Vagina (tissue), 2 donors: ENCODE measurements around the gene SELP.

Source experiments
- CTCF ChIP-seq, 3 experiments: fragments of 450-650 bp in 2 of 3; fragments of 200-600 bp in 1 of 3; sonication (generic) in 1 of 3; IDR thresholded peaks; one replicate each; pipeline ENCODE4 v1.5.1; 2017 to 2019; ENCODE audit warnings: antibody characterized with exemption in 3 of 3, mild to moderate bottlenecking in 2 of 3, moderate library complexity in 2 of 3
- POLR2A ChIP-seq, 2 donors: fragments of 450-650 bp; IDR thresholded peaks; one replicate each; pipeline ENCODE4 v1.6.1; 2017; ENCODE audit warnings: antibody characterized with exemption in 2 of 2, mild to moderate bottlenecking in 2 of 2, moderate library complexity in 2 of 2

- TF ChIP-seq CTCF (IDR thresholded peaks at IDR 0.05) (no peak), POLR2A (IDR thresholded peaks at IDR 0.05) (no peak)
These were observed 68.2 kb downstream of the SELP start for GRCh38 chr1:169561692-169562091.
